Loucy (cell line): ENCODE results near the gene SUSD5.

Experiments
- CTCF ChIP-seq: fragments of 200-600 bp; sonication (generic); conservative IDR thresholded peaks from 2 replicates; pipeline ENCODE4 v1.5.1; 2014; ENCODE audit warnings: mild to moderate bottlenecking, antibody characterized with exemption, low read length
- EZH2phosphoT487 ChIP-seq: fragments of 200-600 bp; IDR thresholded peaks from 2 replicates; pipeline ENCODE4 v1.6.1; 2018; ENCODE audit warnings: antibody characterized with exemption, mild to moderate bottlenecking, moderate library complexity, borderline replicate concordance

- TF ChIP-seq CTCF, result no peak
- no peak for TF ChIP-seq EZH2phosphoT487
These were observed 89.9 kb downstream of the SUSD5 start for GRCh38 chr3:33128706-33129105.
